ENCODE results near the gene METTL18.

DNA sequence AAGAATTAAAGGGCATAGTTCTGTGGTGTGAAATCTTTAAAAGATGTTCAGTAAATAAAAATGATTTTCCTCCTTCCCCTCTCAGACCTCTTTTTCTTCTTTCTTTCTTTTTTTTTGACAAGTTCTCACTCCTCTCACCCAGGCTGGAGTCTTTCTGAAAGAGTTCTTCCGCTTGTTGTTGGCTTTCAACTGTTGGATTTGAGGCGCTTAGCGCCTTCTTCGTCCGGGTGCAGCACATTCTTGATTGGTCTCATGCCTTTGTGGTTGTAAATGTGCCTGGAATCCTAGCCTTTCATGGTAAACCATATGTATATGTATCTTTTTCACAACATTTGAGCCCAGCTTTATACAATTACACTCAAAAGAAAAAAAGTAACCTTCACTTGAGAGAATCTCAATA is 980 bp upstream of the METTL18 start:
- TF ChIP-seq, protein P1, sequence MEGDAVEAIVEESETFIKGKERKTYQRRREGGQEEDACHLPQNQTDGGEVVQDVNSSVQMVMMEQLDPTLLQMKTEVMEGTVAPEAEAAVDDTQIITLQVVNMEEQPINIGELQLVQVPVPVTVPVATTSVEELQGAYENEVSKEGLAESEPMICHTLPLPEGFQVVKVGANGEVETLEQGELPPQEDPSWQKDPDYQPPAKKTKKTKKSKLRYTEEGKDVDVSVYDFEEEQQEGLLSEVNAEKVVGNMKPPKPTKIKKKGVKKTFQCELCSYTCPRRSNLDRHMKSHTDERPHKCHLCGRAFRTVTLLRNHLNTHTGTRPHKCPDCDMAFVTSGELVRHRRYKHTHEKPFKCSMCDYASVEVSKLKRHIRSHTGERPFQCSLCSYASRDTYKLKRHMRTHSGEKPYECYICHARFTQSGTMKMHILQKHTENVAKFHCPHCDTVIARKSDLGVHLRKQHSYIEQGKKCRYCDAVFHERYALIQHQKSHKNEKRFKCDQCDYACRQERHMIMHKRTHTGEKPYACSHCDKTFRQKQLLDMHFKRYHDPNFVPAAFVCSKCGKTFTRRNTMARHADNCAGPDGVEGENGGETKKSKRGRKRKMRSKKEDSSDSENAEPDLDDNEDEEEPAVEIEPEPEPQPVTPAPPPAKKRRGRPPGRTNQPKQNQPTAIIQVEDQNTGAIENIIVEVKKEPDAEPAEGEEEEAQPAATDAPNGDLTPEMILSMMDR (IDR thresholded peaks at IDR 0.05) = no peak
- no peak for TF ChIP-seq POLR2A (IDR thresholded peaks at IDR 0.05)

Measured in adrenal gland (tissue), 5 donors.